Choroid plexus epithelial cell (primary cell): ENCODE results near the gene GTPBP8.

Source experiments
- DNase-seq: peaks from one replicate; pipeline ENCODE4 v3.0.0-alpha.2; 2010; ENCODE audit warnings: low read depth
- H3K4me3 ChIP-seq: 2 replicates; pipeline ENCODE4 v1.5.1; 2011; ENCODE audit warnings: low read depth, mild to moderate bottlenecking, control low read depth, low read length, moderate library complexity
- TF ChIP-seq, protein P1 (sequence below): conservative IDR thresholded peaks from 2 replicates; pipeline ENCODE4 v1.5.1; 2011; ENCODE audit warnings: low read depth, mild to moderate bottlenecking, control low read depth, inconsistent platforms, low read length, moderate library complexity

GTPBP8 gene

DNA sequence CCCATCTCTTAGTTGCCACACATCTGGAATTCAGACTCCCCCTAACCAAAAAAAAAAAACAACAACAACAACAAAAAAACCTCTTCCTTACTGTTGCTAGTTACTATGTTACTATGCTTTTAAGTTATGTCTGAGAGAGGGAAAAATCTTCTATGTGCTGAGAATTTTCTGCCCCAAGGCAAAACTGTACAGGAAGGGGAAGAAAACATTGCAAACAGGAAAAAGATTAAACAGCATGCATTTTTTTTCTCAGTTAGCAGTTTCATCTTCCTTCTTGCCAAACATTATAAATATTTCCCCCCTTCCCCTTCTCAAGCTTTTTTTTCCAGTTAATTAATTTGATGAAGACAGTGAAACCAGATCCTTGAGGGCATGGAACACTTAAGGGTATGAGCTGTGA lies 14.8 kb upstream of the GTPBP8 start:
- no peak overlapping the region for H3K4me3 ChIP-seq
- no peak for DNase-seq
- TF ChIP-seq, protein P1, sequence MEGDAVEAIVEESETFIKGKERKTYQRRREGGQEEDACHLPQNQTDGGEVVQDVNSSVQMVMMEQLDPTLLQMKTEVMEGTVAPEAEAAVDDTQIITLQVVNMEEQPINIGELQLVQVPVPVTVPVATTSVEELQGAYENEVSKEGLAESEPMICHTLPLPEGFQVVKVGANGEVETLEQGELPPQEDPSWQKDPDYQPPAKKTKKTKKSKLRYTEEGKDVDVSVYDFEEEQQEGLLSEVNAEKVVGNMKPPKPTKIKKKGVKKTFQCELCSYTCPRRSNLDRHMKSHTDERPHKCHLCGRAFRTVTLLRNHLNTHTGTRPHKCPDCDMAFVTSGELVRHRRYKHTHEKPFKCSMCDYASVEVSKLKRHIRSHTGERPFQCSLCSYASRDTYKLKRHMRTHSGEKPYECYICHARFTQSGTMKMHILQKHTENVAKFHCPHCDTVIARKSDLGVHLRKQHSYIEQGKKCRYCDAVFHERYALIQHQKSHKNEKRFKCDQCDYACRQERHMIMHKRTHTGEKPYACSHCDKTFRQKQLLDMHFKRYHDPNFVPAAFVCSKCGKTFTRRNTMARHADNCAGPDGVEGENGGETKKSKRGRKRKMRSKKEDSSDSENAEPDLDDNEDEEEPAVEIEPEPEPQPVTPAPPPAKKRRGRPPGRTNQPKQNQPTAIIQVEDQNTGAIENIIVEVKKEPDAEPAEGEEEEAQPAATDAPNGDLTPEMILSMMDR, result no peak

DNA sequence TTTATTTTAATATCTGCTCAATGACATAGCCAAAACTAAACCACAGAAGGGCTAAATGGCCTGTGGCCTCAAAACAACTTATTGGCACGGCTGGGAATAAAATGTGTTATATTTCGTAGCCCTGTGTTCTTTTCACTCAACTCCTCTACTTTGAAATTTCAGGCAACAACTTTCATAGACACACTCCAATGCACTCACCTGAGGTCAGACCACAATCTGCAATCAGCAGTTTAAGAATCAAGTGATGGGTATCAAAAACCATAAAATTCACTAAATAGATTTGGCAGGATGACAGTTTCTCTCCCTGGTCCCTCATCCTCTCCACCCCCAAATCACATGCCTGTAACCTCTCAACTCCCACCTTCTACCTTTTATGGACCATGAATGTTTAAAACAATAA lies 13.8 kb upstream of the GTPBP8 start:
- no peak overlapping the region for H3K4me3 ChIP-seq
- TF ChIP-seq, protein P1, result no peak
- no peak for DNase-seq

DNA sequence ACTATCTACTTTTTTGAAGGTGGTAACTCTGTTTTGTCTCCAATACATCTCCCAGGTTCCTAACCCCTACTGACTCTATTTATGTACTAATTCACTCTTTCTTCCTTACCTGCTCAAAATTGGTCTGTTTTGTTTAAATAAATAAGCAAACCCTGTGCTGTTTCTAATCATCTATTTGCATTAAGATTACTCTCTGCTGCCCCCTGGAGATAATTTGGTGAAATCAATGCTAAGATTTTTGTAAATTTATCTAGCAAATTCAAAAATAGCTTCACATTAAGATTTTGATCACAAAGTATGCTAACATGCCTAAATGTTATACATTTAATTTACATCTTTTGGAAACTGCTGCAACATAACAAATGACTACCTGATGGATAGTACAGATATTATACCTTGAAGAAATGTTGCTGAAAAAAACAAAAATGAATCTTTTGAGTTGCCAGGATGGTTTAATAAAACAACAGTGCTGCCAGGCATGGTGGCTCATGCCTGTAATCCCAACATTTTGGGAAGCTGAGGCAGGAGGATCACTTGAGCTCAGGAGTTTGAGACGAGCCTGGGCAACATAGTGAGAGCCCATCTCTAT lies 11.4 kb upstream of the GTPBP8 start:
- H3K4me3 ChIP-seq, result no peak overlapping the region
- TF ChIP-seq, protein P1, result peak; percentile 60
- DNase-seq, result peak; percentile 58

DNA sequence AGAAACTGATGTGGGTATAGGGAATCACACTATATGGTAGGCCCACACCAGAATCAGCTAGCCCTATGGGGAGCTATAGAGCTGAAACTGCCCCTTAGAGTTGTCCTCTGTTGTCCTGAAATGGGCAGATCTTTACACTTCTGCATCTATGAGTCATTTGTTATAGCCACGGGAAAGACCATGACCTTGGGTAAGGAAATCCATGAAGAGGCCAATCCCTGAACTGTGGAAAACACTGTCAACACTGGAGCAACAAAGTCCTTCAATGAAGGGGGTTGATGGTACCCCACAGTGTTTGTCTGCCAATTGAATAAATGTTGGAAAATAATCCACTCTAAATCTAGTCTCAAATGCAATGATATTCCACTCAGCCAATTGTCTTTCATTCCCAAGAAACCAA lies 10.7 kb upstream of the GTPBP8 start:
- TF ChIP-seq, protein P1, result no peak
- no peak for DNase-seq
- H3K4me3 ChIP-seq, result no peak overlapping the region

DNA sequence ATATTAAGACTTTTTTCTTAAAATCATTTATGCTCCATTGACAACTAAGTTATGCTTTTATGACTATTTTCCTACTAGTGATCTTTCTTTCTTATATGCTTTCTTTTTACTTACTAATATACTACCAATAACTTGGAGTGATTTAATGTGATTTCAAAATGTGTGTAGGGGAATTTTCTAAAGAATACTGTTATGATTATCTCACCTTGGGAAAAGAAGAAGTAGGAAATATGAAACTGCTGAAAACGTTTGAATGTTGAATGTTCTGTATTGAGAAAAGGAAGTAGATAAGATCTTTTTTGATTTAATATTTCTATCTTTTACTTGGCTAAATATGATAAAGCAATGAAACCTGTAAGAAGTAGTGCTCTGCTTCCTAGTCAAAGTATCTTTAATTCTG lies 8.1 kb upstream of the GTPBP8 start:
- no peak for DNase-seq
- no peak overlapping the region for H3K4me3 ChIP-seq
- TF ChIP-seq, protein P1, result no peak

DNA sequence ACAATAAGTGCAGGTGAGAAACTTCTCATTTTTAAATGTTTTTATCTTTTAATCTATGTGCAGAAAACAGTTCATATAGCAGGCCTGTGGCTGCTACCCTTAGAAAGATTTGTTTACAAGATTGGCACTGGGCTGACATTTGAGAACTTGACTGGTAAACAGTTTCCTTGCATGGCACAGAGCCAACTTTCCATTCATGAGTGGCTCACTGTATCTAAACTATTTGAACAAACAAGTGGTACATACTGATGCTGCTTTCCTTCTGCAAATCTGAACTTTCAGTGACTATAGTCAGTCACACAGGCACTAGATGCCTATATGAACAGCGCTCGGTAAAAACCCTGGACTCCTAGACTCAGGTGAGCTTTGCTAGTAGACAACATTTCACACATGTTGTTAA lies 6.3 kb upstream of the GTPBP8 start:
- H3K4me3 ChIP-seq, result no peak overlapping the region
- TF ChIP-seq, protein P1, result no peak
- peak; percentile 33 for DNase-seq

DNA sequence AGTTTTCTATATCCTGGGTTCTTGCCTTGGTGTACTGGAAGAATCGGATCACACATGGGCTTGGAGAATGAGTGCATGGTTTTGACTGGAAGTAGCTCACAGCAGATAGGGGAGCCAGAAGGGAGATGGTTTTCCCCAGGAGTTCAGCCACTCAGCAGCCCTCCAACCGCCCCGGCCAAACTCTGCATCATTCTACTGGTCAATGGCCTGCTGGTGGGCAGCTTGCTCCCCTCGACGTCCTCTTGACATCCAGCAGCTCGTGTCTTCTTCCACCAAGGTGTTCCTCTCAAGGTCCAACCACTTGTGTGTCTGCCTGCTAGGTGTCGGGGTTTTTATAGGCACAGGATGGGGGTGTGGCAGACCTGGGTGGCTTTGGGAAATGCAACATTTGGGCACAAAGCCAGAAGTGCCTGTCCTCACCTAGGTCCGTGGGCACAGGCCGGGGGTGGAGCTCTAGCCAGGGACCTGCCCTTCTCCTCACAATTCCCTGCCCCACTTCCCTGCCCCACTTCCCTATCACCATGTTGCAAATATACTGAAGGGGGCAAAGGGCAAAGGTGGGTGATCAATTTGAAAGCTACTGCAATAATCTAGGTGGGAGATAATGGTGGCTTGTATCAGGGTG lies 3.0 kb upstream of the GTPBP8 start:
- TF ChIP-seq, protein P1, result no peak
- DNase-seq, result no peak
- H3K4me3 ChIP-seq, result no peak overlapping the region
